ENCODE data around the gene ZNF630.
"Not testable (repeated sequence)": the region's sequence is repeated elsewhere in the genome, so short reads cannot be mapped to it uniquely, and the experiment has no call there.

The ZNF630 gene

DNA sequence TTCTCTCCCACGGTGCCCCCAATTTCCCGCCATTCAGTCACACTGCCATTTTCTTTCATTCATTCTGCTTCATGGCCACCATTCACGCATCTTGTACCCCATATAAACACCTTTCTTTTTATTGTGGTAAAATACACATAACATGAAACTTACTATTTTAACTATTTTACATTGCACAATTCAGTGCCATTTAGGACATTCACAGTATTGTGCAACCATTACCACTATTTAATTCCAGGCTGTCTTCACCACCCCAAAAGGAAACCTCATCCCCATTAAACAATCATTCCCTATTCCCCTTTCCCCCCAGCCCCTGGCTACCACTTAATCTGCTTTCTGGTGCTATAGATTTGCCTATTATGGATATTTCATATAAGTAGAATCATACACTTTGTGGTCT lies 48.7 kb downstream of the ZNF630 start:
- no peak overlapping the region for H3K4me3 ChIP-seq (ENCODE audit: severe bottlenecking)
- H3K4me1 ChIP-seq (ENCODE audit: insufficient read depth, poor library complexity, severe bottlenecking): no peaks in the 10 kb centered on the region
- H3K36me3 ChIP-seq (ENCODE audit: low read depth): no peaks in the 10 kb centered on the region
- no peaks in the 10 kb centered on the region for H3K27me3 ChIP-seq (ENCODE audit: insufficient read depth, poor library complexity, severe bottlenecking)
- TF ChIP-seq, protein P1, sequence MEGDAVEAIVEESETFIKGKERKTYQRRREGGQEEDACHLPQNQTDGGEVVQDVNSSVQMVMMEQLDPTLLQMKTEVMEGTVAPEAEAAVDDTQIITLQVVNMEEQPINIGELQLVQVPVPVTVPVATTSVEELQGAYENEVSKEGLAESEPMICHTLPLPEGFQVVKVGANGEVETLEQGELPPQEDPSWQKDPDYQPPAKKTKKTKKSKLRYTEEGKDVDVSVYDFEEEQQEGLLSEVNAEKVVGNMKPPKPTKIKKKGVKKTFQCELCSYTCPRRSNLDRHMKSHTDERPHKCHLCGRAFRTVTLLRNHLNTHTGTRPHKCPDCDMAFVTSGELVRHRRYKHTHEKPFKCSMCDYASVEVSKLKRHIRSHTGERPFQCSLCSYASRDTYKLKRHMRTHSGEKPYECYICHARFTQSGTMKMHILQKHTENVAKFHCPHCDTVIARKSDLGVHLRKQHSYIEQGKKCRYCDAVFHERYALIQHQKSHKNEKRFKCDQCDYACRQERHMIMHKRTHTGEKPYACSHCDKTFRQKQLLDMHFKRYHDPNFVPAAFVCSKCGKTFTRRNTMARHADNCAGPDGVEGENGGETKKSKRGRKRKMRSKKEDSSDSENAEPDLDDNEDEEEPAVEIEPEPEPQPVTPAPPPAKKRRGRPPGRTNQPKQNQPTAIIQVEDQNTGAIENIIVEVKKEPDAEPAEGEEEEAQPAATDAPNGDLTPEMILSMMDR (IDR thresholded peaks at IDR 0.05; ENCODE audit: poor library complexity, severe bottlenecking): no peak
- no peak overlapping the region for H3K27ac ChIP-seq (ENCODE audit: poor library complexity, severe bottlenecking)
- no peaks in the 10 kb centered on the region for H3K9me3 ChIP-seq (ENCODE audit: severe bottlenecking)
- ATAC-seq (ENCODE audit: low read depth): no peak
- no peak for DNase-seq (ENCODE audit: low spot score)

GRCh38 chrX:48022100-48022499 lies 49.3 kb downstream of the ZNF630 start:
- DNase-seq (ENCODE audit: low spot score) (no peak), ATAC-seq (ENCODE audit: low read depth) (no peak)
- TF ChIP-seq, protein P1 (IDR thresholded peaks at IDR 0.05; ENCODE audit: poor library complexity, severe bottlenecking): no peak
- H3K27me3 ChIP-seq (ENCODE audit: insufficient read depth, poor library complexity, severe bottlenecking): no peaks in the 10 kb centered on the region
- H3K4me1 ChIP-seq (ENCODE audit: insufficient read depth, poor library complexity, severe bottlenecking): no peaks in the 10 kb centered on the region
- H3K36me3 ChIP-seq (ENCODE audit: low read depth): no peaks in the 10 kb centered on the region
- no peak overlapping the region for H3K4me3 ChIP-seq (ENCODE audit: severe bottlenecking)
- H3K27ac ChIP-seq (ENCODE audit: poor library complexity, severe bottlenecking): no peak overlapping the region
- no peaks in the 10 kb centered on the region for H3K9me3 ChIP-seq (ENCODE audit: severe bottlenecking)

DNA sequence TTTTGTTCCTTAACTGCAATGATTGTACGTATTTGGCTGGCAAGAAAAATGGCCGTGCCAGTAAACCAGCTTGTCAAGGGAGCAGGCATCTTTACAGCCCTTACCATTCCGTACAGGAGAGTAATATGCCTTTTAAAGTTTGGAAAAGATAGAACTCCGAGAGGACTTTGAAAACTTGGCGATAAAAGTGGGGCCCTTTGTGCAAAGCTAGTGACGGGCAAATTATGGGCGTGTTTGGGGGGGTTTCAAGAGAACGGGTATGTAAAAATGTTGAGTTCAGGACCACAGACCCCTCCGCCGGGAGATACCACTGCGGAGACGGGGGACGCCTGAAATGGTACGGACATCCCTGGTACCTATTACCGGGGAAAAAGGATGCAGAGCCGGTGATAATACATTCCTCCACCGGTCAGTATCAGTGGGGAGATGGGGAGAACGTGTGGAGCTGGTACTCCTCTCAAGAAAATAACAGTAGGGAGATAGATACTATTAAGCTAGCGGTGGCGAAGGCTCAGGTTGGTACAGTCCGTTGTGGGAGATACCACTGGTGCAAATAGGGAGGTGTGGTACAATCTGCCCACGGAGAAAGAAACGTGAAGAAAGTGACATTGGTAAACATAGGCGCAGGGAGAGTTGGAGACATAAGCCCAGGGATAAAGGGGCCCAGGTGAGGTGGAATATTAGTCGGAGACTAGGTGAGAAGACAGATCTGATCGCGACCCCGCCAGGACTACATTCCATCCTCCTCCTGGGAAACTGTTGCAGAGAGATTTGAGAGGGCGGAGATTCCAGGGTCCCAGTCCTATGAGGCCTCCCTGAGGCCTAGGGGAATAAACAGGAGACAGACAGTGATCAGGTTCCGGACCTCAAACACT lies 50.2 kb downstream of the ZNF630 start:
- DNase-seq (ENCODE audit: low spot score) (no peak), ATAC-seq (ENCODE audit: low read depth) (peak; percentile 84)
- Histone ChIP-seq H3K4me3 (ENCODE audit: severe bottlenecking) (peak overlapping the region; percentile 72), H3K27me3 (ENCODE audit: insufficient read depth, poor library complexity, severe bottlenecking) (no peaks in the 10 kb centered on the region), H3K36me3 (ENCODE audit: low read depth) (no peaks in the 10 kb centered on the region), H3K9me3 (ENCODE audit: severe bottlenecking) (no peaks in the 10 kb centered on the region), H3K27ac (ENCODE audit: poor library complexity, severe bottlenecking) (peak overlapping the region; percentile 49), H3K4me1 (ENCODE audit: insufficient read depth, poor library complexity, severe bottlenecking) (no peaks in the 10 kb centered on the region)
- TF ChIP-seq, protein P1 (IDR thresholded peaks at IDR 0.05; ENCODE audit: poor library complexity, severe bottlenecking): no peak

DNA sequence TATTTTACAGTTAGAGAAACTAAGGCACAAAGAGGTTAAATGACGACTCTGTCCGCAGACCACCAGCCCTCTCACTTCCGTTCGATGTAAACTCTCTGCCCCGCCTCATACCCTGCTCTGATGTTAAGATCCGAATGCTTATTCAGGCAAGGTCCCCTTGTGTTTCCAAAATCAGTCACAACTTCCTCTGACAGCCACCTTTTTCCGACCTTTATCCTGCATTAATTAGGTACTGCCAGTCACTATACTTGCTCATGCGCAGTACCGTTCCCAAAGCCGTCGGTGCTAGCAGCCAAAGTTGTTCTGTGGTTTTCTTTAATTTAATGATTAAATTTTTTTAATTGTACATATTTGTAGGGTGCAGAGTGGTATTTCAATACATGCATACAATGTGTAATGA lies 51.0 kb downstream of the ZNF630 start:
- not testable (repeated sequence) for H3K4me3 ChIP-seq (ENCODE audit: severe bottlenecking); H3K4me1 ChIP-seq (ENCODE audit: insufficient read depth, poor library complexity, severe bottlenecking); H3K27me3 ChIP-seq (ENCODE audit: insufficient read depth, poor library complexity, severe bottlenecking); H3K27ac ChIP-seq (ENCODE audit: poor library complexity, severe bottlenecking); ATAC-seq (ENCODE audit: low read depth); H3K36me3 ChIP-seq (ENCODE audit: low read depth); DNase-seq (ENCODE audit: low spot score); H3K9me3 ChIP-seq (ENCODE audit: severe bottlenecking)

GRCh38 chrX:48019892-48020291 lies 51.5 kb downstream of the ZNF630 start:
- not testable (repeated sequence) for H3K27me3 ChIP-seq (ENCODE audit: insufficient read depth, poor library complexity, severe bottlenecking); H3K27ac ChIP-seq (ENCODE audit: poor library complexity, severe bottlenecking); H3K9me3 ChIP-seq (ENCODE audit: severe bottlenecking); H3K4me3 ChIP-seq (ENCODE audit: severe bottlenecking); ATAC-seq (ENCODE audit: low read depth); H3K36me3 ChIP-seq (ENCODE audit: low read depth); H3K4me1 ChIP-seq (ENCODE audit: insufficient read depth, poor library complexity, severe bottlenecking); DNase-seq (ENCODE audit: low spot score)

DNA sequence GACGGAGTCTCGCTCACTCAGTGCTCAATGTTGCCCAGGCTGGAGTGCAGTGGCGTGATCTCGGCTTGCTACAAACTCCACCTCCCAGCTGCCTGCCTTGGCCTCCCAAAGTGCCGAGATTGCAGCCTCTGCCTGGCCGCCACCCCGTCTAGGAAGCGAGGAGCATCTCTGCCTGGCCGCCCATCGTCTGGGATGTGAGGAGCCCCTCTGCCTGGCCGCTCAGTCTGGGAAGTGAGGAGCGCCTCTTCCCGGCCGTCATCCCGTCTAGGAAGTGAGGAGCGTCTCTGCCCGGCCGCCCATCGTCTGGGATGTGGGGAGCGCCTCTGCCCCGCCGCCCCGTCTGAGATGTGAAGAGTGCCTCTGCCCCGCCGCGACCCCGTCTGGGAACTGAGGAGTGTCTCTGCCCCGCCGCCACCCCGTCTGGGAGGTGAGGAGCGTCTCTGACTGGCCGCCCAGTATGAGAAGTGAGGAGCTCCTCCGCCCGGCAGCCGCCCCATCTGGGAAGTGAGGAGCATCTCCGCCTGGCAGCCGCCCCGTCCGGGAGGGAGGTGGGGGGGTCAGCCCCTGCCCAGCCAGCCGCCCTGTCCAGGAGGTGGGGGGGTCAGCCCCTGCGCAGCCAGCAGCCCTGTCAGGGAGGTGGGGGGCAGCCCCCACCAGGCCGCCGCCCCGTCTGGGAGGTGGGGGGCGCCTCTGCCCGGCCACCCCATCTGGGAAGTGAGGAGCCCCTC lies 54.7 kb downstream of the ZNF630 start:
- not testable (repeated sequence) for H3K27ac ChIP-seq (ENCODE audit: poor library complexity, severe bottlenecking); H3K9me3 ChIP-seq (ENCODE audit: severe bottlenecking); ATAC-seq (ENCODE audit: low read depth); H3K27me3 ChIP-seq (ENCODE audit: insufficient read depth, poor library complexity, severe bottlenecking); DNase-seq (ENCODE audit: low spot score); H3K4me1 ChIP-seq (ENCODE audit: insufficient read depth, poor library complexity, severe bottlenecking); H3K36me3 ChIP-seq (ENCODE audit: low read depth); H3K4me3 ChIP-seq (ENCODE audit: severe bottlenecking)

GRCh38 chrX:48009445-48009960 lies 61.9 kb downstream of the ZNF630 start:
- not testable (repeated sequence) for H3K4me1 ChIP-seq (ENCODE audit: insufficient read depth, poor library complexity, severe bottlenecking); DNase-seq (ENCODE audit: low spot score); ATAC-seq (ENCODE audit: low read depth); H3K4me3 ChIP-seq (ENCODE audit: severe bottlenecking); H3K27ac ChIP-seq (ENCODE audit: poor library complexity, severe bottlenecking); H3K27me3 ChIP-seq (ENCODE audit: insufficient read depth, poor library complexity, severe bottlenecking); H3K9me3 ChIP-seq (ENCODE audit: severe bottlenecking); H3K36me3 ChIP-seq (ENCODE audit: low read depth)
